GM18508 (cell line): ENCODE measurements around the gene CDH13.
A peak's percentile ranks its signal among the peaks of the same experiment; 100 is the strongest.

Experiments
- ATAC-seq: cut with Tn5 transposase; IDR thresholded peaks from one replicate; pipeline ENCODE4 v1.9.1; 2021; ENCODE audit warnings: moderate number of reproducible peaks; ENCODE audit not compliant: insufficient read depth, unreplicated experiment

The CDH13 gene

DNA sequence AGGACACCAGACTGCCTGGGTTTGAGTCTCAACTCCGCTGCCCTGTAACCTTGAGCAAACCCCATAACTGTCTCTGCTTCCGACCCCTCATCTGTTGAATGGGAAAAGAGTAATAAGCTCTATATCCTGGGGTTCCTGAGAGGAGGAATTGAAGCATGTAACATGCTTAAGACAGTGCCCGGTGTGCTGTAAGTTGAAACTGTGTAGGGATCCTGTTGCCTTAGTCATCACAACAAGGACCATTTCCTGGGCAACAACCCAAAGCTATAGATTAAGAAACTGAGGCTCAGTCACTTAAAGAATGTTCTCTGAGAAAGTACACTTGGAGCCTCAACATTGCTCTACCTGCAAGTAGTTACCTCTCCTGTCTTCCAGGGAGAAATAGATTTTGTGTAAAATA is 23.0 kb downstream of the CDH13 start:
- no peak for ATAC-seq

DNA sequence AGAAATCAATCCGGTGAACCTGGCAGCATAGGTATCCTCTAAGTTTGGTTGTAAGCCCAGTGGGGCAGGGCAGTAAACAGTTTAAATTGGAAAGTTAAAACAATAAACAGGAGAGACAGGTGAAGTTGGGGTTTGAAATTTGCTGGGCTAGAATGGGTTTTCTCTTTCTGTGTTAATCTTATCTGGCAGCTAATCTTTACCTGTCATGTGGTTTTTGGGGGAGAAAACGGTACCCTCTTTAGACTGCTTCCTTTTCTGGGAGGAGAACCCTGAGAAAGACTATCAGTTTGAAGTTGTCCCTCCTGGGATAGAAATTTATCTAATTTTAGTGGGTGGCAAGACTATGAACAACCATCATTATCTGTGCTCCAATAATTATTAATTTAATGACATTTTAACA is 24.0 kb downstream of the CDH13 start:
- ATAC-seq = no peak

DNA sequence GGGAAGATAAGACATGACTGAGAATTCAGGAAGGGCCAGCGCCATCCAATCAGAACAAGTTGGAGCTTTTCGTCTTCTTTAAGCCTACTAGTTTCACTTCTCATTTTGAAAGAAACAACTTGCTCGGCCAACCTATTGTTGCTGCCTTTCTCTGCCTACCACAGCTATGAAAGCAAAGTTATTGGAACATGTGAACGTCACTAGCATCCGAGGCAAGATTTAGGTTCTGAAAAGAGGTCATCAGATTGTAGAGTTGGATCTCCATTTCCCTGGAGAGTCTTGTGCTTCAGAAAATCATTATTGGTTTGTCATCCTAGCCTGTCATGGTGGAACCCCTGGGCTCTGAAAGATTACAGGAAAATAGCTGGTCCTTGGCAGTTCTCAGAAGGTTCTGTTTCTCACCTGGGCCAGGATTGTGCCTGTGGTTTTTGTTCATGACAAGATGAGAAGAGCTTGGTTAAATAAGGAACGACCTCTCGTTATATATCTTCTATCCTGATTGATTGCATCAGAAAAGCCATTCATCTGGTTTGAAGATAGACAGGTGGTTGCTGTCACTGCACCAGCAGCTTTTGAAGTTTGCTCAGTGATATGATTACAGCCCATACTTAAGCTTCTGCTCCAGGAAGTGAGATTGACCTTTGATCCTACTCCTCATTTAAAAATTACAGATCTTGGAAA is 25.3 kb downstream of the CDH13 start:
- ATAC-seq = peak; percentile 33

DNA sequence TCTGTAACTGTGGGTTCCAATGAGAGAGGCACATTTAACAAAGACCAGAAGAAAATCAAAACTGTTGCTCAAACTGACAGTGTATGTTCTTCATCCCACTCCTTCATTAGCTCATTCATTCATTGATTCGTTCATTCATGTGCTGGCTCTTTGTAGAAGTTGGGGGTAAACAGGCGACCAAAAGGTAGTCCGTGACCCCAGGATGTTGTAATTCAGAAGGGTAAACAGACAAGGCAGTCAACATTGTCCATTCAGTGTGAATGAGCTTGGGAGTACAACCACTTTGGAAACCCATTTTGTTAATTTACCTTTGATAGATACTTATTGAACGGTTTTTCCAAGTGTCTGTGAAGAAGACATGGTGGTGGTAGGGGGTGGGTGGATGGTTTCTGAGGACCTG is 26.1 kb downstream of the CDH13 start:
- ATAC-seq = no peak

DNA sequence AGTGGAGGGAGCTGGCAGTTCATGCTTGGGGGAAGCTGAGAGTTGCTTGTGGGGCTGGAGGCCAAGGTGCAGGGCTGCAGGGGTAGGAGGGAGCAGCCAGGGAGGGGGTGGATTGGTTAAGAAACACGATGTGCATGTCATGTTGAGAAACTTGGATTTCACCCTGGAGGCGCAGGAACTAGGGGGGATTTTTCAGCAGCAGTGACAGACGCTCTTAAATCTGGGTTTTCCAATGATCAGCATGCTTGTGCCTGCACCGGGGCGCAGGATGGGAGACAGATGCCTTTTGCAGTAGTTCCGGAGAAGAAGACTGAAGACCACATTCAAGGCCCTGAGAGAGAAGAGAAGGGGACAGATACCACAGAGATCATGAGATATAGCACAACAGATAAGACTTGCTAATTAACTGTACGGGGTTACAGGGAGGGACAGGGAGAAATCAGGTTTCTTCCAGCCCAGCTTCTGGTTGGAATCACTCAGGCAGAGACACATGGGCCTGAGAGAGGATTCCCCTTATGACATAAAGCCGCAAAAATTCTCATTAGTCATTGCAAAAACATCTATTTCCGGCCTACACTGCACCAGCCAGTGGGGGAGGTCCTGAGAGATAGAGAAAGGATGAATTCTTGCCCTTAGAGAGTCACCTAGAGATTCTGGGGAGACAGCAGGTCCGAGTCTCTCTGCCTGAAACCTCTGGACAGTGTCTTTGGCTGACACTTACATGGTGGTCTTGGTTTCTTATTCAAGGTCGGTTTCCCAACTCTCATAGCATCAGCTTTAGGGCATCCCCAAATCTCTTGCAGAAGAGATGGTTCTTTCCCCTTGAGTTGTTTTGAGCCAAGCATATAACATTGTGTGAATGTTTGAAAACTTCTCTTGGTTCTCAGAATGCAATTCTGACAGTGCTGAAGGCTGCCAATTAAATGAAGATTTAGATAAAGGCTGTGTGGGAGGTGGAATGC is 27.1 kb downstream of the CDH13 start:
- peak; percentile 61 for ATAC-seq

DNA sequence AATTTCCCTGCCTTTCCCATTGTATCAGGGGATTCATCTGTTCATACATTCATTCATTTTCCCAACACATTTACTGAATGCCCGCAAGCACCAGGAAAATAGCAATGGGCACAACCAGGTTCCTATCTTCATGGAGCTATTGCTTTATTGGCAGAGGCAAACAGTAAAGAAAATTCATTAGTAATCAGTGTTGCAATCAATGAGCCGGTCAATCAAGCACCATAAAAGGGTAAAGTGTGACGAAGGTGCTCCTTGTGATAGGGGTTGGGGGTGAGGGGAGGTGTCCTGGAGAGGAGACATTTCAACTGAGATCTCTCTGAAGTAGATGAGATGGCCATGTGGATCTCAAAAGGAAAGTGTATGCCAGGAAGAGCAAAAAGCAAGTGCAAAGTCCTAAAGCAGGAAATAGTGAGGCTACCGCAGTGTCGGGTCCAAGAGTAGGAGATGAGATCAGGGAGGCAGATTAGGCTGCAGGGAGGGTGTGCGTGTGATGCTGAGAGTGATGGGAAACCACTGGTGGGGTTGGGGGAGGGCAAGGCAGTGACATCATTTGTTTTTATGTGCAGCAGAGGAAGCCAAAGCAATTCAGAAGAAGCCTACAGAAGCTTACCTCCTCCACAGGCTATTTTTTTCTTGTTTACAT is 28.4 kb downstream of the CDH13 start:
- peak; percentile 38 for ATAC-seq

DNA sequence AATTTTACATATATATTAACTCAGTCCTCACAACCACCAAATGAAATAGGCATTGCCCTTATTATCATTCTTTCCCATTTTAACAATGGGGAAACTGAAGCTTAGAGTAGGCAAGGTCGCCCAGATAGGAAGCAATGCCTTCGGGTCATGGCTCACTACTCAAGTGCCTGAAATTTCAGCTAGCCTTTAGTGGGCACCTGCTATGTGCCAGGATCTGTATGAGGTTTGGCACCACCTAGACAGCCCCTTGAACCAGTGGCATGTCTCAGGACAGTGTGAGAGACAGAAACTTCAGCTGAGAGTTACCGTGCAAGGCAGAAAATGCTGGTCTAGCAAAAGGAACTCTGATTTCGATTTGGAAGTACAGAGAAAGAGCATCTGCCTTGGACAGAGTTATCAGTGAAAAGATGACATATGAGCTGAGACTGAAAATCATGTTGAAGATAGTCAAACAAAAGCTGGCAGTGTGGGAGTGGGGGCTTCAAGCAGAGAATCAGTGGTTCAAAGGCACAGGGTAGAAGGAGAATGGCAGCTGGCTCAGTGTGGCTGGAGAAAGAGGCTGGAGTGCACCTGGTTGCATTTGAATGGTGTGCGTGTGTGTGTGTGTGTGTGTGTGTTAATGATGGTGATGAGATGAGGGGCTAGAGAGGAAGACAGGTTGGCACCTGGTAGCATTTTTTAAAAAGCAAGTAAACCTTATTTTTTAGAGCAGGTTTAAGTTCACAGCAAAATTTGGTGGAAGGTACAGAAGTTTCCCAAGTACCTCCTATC is 29.1 kb downstream of the CDH13 start:
- no peak for ATAC-seq

DNA sequence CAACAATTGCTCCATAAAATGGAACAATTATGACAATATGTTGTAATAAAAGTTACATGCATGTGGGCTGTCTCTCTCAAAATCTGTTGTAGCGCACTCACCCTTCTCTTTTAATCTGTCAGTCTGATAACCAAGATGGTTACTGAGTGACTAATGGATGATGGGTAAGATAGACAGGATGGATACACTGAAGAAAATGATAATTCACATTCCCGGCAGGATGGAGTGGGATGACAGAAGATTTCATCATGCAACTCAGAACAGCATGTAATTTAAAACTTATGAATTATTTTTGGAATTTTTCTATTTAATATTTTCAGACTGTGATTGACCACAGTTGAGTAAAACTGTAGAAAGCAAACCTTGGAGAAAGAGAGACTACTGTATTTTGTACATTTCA is 30.5 kb downstream of the CDH13 start:
- no peak for ATAC-seq

DNA sequence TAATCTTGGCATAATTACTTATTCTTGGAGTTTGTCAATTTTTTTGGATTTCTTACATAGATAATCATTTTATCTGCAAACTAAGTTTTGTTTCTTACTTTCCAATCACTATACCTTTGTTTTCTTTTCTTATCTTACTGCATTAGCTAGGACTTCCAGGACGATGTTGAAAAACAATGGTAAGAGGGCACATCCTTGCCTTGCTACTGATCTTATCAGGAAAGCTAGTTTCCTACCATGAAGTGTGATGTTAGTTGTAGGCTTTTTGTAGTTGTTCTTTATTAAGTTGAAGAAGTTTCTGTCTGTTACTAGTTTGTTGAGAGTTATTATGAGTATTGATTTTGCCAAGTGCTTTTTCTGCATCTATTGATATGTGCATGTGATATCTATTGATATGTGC is 31.0 kb downstream of the CDH13 start:
- ATAC-seq = no peak

DNA sequence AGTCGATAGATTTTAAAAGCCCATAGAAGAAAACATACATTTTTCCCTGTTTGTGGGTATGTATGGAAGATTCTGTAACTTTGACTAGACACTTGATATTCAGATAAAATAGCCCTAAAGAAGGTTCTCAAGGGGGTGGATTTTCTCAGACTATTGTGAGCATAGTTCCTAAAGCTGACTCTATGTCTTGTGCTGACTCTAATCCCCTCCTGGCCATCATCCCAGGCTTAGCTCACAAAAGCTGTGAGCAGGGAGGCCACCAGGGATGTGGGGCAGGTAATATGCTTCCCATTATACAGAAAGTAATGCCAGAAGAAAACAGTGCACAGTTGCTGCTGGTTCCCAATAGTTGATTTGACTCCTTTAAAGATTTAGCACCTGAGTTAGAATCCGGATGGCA is 32.0 kb downstream of the CDH13 start:
- no peak for ATAC-seq

DNA sequence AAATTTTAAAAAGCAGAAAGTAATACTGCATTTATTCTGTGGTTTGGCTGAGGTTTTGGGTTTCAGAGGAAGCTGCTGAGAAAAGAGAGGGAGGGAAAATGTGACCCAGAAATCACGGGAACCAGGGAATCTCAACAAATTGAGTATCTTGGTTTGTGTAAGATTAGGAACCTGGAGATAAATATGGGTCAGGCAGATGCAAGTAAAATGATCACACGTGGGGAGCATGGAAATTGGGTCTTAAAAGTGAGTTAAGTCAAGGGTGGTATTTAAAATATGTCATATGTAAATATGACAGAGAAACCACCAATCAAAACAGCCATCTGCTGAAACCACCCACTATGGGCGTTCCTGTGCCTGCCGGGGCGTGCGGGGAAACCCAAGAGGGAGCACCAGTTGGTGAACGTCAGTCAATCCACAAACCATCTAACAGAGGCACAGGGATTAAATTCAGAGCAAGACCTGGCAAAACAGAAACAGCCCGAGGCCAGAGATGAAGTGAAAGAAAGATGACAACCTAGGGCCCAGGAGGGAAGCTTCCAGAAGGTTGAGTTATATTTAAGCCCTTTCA is 33.4 kb downstream of the CDH13 start:
- ATAC-seq = no peak

DNA sequence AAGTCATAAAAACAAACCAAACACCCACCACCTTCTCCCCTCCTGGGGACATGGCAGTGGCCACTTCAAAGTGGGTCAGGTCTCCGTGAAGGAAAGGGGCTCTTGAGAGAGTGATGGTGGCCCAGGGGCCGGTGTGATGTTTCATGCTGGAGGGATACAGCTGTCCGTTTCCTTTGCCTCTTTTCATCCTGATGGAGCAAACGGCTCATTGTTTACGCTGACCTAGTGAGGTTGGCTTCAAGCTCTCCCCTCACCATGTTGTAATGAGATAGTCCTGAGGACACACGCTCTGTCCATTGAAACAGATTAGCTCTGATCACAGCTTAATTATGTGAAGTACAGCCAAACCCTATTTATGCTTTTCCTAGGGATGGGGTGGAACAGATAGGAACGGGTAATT is 34.2 kb downstream of the CDH13 start:
- ATAC-seq = no peak

DNA sequence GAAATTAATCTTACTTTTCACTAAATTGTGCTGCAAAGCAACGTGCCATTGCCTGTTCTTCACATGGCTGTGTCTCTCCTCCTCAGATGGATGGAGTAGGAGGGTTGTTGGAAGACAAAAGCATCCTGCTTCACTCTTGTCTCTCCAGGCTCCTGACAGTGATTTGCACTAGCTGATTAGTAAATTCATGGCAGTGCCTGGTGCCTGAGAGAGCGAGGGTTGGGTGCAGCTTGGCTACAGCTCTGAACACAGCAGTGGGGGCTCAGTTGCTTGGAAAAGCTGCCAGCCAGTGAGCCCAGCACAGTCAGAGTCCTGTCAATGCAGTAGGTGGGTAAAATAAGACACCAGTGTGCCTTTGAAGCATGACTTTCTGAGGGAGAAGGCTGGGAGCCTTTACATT is 37.4 kb downstream of the CDH13 start:
- ATAC-seq = no peak

DNA sequence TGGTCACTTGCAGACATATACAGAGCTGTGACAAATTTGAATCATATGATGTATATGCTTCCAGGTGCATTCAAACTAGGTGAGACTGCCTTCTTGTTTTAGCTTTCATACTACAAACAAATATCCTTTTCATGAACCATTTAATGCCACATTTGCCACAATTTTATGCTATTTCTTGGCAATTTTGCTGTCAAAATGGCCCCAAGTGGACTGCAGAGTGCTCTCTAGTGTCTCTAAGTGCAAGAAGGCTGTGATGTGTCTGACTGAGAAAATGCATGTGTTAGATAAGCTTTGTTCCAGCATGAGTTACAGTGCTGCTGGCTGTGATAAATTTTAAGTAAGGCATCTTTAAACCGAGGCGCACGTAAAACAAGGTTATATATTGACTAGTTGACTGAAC is 38.3 kb downstream of the CDH13 start:
- no peak for ATAC-seq

DNA sequence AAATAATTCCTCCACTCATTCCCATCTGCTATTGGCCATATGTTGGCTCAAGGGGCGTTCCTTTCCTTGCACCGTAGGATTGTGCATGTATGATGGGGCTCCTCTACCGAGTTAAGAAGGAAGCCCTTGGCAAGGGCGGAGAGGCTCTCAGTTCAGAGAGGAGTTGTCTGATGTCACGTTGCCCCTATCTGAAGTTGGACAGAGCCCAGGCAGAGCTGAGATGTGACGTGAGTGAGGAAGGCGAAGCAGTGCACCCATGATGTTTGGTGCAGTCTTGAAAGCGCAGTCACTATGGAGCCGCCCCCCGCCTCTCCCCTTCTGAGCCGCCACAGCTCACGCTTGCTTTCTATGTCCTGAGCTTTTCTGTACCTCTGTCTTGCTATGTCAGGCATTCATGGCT is 40.7 kb downstream of the CDH13 start:
- ATAC-seq = no peak

DNA sequence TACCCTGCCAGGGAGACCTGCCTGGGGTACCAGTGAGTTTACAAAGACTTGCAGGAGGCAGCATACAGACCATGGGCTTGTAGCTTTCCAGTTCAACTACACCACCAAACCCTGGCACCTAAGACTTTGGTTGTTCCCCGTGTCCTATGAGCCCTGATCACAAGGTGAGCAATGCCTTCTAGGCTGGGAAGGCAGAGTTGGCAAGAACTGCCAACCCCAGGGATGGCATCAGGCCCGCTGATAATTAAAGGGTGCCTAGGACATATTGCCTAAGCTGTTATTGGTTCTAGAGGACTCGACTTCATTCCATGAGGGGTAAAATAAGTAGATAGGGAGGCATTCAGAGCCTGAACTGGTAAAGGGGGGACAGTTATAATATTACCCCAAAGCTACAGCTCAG is 41.3 kb downstream of the CDH13 start:
- ATAC-seq = no peak

DNA sequence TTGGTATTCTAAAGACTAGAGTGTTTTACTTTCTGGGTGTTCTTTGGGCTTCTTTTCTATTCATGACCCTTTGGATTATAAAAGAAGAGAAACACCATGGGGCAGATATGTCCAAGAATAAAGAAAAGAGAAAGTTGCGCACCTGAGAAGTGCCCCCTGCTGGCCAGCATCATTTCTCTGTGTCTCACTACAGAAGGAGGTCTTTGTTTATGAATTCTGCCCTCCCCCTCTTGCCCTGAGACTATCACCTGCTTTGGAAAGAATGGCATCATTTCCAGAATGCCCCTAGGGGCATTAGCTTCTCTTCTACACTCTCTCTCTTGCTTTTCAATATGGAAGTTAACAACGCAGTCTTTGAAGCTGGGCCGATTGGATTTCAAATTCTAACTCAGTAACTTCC is 45.0 kb downstream of the CDH13 start:
- no peak for ATAC-seq

DNA sequence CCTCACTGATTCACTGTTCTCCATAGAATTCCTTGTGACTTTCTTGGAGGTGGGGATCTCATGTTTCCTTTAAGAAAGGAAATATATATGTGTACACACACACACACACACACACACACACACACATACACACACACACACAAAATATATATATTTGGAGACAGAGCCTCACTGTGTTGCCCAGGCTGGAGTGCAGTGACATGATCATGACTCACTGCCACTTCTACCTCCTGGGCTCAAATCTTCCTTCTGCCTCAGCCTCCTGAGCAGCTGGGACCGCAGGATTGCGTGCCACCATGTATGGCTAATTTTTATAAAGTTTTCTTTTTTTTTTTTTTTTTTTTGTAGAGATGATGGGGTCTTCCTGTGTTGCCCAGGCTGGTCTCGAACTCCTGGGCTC is 45.9 kb downstream of the CDH13 start:
- ATAC-seq = no peak

DNA sequence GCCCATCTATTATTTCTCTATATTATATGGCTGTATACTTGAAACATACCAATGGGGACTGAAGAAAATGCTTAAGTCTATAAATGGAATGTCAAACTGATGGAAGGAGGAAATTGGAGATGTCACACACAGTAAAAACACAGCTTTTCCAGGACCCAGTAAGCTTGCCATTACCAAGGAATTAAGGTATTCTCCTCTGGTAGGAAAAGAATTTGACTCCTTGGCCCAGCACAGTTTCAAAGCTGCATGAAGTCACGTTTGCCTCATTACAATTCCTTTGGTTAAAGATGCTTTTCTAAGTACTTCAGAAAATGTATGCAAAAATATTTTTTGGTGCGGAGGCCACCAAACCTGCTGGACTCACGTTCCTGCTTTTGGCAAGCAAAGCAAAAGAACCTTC is 48.5 kb downstream of the CDH13 start:
- ATAC-seq = no peak

DNA sequence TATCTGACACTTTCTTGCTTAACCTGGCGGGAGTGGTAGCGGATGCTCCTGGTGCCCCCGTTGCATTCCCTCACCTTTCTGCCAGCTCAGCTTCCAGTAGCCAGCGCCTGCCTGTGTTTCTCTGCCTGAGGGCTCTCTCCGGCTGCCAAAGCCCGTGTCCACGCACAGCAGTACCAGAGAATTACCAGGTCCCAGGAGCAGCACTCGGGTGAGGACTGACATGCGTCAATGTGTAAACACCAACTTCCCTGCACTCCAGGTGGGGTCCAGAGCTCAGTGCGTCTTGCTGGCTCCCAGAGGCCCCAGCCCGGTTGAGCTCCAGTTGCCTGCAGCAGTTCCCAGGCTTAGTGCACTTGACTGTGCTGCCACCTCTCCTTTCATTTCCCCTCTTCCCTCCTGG is 54.8 kb downstream of the CDH13 start:
- no peak for ATAC-seq
